Urothelium cell line (cell line): Measurements from ENCODE around the gene CSMD2.

Experiments
- DNase-seq: peaks from one replicate; pipeline ENCODE4 v3.0.0; 2011; ENCODE audit warnings: low spot score, mixed read lengths
- FAIRE-seq: peaks from 2 replicates; lab custom pipeline; 2011; peaks lifted over from hg19 to GRCh38; lab: Jason Lieb, UNC

The CSMD2 gene

DNA sequence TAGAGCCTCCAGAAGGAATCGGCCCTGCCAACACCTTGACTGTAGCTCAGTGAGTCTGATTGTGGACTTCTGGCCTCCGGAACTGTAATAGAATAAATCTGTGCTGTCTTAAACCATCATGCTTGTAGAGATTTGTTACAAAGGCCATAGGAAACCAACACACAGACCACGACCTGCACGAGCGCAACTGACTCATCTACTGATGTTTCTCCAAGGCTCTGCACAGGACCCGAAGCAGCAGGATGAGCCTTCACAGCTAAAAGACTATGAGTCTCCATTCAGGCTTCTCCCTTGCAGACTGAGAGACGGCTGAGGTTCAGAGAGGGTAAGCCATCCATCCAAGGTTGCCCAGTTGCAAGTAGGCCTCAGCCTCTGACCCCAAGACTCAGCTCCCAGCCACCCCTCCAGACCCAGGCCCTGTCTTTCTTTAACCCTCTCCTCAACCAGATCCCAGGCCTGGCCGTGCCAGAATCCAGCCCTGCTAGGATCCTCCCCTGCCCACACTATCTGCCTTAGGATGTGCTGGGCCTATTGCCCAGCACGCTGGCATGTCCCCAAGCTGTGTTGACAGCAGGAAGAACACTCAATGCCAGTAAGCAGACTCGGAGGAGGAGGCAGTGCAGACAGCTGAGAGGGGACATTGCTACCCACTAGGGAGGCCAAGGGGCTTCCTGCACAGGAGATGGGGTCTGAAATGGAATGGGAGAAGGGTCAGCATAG, 192.2 kb downstream of the CSMD2 start:
- FAIRE-seq: no peak
- no peak for DNase-seq

DNA sequence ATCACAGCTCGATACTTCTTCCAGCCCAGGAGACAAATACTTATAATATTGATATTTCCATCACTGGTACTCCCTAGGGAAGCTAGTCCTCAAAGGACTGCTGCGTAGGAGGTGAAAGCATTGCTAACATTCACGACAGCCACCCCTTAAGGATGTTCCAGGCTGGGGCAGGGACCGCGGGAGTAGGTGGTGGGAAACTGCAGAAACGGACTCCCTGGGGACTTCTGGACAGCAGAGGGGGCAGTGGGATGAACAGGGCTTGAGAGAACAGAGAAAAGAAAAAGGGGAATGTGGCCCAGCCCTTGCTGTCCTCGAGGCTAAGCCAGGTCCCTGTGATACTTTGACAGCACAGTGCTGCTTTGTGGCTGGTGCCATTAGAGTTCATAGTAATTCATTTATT, 193.1 kb downstream of the CSMD2 start:
- no peak for DNase-seq
- no peak for FAIRE-seq

DNA sequence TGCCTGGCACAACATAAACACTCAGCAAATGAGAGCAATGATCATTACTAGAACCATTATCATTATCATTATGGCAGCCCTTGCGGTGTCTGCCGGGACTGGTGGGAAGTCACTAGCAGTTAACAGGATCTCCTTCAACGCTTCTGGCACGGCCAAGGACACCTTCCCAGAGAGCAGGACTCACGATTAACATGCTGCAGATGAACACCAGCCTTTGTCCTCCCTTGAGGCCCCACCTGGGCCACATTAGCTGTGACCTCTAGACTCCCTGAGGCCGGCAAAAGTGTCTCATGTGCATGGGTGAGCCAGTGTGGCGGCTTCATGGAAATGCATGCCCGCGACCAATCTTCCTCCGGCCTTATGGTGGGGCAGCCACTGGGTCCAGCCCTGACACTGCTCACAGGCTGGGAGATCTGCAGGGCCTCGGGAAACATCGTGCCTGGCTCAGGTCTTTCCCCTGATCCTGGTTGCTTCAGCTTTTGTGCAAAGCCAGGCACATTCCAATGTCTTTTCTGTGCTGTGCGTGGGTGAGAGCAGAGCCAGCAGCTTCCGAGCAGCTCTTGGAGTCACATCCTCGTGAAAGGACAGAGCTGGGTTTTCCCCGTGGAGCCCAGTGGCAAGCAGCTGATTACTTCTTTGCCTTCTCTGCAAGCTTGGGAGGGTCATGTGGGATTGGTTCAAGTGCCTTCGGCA, 193.9 kb downstream of the CSMD2 start:
- FAIRE-seq: no peak
- DNase-seq: no peak

DNA sequence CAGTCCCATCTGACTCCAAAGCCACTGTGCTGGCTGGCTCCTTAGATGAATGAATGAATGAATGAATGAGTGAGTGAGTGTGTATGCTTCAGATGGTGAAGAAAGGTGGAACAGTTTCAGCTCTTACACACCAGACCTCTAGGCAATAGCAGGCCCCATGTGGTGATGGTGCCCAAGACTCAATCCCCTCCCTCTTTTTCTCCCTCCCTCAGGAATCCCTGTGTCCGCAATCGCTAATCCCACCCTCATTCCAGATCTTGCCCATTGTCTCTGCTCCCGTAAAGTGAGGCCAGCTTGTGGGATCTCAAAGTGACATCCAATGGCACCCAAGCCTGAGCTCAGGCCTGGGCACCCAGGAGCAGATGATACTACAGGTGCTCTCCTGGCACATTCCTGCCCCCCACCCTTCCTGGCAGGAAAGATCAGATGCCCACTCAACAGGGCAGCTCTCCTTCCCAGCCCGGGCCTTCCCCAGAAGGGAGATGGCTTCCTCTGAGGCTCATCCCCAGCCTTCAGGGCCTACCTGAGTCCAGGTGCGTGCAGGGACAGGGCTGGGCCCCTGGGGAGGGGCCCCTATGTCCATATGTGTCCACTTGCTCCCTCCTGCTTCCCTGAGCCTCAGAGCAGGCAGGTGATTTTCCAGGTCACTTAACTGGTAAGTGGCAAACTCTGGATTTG, 194.7 kb downstream of the CSMD2 start:
- no peak for FAIRE-seq
- no peak for DNase-seq

DNA sequence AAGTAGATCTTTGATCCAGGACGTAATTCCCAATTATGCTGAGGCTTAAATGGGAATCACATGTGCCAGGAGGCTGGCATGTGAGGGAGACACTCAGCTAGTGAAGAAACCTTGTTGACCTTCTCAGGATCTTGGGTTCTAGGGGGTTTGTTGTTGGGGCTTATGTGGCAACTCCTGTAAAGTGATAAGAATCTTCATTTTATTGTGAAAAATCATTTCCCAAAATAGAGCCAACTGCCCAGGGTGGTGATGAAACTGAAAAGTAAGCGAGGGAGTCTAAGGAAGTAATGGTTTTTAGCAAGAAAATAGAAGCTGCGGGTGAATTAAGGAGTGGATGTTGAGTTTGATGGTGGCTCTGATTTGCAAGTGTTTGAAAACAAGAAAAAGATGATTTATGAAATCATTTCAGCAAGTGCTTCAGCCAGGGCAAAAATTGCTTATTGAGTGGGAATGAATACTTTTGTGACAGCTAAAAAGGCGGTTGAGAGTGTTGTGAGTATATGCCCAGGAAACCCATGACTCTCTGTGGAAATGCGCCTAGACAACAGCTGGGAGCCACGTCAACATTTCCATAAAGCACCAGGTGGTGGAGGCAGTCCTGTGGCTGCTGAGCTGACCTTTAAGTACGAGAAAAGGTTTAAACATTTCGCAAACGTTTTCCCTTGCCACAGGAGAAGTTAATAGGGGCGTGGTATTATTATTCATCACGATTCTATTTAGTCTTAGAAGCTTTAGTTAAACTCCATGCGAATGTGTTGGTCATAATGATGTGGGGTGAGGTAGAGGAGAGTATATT, 198.5 kb downstream of the CSMD2 start:
- FAIRE-seq: no peak

DNA sequence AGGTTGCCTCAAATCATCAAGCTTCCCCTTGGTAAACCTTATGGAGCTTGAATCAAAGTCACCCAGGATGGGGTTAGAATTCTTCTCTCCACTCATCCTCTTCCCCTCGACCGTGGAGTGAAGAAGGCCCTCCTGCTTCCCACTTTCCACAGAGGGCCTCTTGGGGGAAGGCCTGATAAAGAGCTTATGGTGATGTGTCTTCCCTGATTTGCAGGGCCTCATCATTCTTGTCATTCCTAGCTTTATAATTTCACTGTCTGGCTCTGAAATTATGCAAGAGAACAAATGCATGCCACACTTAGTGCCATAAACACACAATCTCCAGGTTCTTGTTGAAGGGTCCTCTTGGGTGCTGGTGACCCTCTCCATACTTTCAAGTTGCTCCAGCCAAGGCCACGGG, 199.9 kb downstream of the CSMD2 start:
- FAIRE-seq (no peak), DNase-seq (no peak)

More for the DNA sequence above, 198.5 kb downstream of the CSMD2 start:
- DNase-seq: no peak

DNA sequence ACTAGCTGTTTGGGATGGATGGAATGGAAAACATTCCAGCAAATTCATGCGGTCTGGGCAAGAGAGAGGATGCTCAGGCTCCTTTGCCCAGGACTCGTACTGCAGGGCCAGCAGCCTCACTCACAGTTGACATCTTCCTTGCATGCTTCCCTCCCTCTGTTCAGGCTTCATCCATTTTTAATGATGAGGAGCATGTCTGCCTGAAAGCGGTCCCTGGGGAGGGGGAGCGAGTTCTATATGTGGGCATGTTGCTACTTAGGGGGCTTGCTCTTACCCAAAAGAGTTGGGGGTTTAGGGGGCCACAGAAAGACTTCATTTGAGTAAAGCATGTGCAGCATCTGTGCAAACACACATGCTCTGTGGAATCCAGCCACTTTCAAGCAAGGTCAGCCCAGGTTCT, 203.0 kb downstream of the CSMD2 start:
- no peak for DNase-seq
- no peak for FAIRE-seq

DNA sequence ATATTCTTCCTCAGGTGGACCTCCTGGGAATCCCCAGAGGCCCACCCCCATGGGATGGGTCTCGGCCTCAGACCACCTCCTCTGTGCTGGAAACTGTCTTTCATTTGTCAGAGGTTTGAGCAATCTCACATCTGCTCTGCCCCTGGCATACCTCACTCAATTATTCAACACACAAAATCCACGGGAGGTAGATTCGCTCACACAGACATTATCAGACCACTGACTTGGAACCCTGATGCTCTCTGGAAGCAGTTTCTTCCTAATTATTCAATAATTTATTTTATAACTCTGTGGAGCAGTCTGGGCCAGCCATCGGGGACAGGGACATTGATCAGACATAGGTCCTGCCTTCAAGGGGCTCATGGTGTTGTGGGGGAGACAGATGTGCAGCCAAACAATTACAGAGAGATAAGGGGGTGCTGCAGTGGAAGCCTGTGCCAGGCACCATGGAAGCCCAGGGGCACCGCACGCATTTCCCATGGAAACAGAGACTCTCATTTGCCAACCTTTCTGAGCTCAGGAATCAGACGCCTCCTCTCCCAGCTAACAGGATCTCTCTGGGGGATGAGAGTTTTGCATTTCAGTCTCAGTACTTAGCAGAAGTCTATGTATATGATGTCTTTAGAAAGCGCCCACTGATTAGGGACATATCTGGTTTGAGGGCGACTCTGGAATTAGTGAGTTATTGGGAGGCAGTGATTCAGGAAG, 204.7 kb downstream of the CSMD2 start:
- no peak for FAIRE-seq
- DNase-seq: no peak

DNA sequence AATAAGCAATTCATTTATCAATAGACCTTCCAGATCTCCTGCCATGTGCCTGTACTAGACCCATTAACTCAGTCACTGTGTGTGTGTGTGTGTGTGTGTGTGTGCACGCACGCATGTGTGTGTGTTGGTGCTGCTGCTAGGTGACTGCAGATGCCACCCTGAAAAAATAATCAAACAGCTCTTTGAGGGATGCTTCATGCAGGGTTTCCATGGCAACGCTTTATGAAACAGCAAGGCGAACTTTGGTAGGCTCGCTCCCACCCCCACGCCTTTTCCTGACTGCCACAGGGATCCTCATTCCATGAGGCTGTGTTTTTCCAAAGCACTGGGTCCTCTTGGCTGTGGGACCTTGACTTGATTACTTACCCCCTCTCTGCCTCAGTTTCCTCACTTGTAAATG, 207.2 kb downstream of the CSMD2 start:
- DNase-seq (no peak), FAIRE-seq (no peak)

DNA sequence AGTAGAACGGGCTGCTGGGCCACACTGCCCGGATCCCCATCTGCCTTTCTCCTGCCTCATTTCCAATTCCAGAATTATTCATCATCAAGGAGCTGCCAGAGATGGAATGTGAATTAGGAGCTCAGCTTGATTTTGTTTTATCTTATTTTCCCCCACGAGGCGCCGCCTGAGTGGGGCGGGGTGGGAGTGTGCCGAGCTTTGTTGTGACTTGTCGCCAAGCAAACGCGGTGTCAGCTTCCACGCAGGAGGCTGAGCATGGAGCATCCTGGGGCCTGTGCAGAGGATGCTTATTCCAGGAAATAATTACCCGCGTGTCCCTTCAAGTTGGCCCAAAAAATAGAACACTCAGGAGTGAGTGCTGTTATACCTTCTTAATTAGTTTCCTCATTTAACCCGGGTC, 209.9 kb downstream of the CSMD2 start:
- FAIRE-seq (no peak), DNase-seq (no peak)

DNA sequence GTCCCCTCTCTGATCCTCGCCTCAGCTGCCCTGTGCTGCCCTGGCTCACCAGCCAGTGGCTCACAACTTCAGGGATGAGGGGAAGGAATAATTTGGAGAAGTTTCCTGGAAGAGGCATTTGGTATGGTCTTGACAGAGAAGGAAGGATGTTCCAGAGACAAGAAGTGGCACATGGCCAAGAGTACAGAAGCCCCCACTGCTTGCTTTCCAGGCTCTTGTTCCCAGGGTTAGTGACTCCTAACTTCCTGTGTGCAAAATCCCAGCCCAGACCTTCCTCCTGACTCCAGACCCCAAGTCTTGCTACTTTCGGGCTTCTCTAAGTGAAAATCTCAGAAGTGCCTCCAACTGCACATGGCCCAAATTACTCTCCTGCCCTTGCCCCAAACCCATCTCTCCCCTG, 215.5 kb downstream of the CSMD2 start:
- FAIRE-seq (no peak), DNase-seq (no peak)

DNA sequence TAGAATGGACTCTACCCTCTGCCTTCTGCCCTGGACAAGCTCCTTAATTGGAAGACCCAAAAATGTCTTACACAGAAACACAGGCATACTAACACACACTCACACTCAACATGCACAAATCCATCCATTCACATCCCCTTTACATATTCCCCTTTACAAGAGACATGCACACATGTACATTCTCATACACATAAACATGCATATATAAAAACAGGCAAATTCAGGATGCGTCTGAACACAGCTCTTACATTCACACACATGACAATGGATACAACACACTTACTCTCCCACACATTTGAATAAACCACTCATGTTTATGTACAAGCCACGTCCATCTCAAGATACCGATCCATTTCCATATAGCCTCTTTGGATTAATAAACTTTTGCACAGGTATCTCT, 216.7 kb downstream of the CSMD2 start:
- FAIRE-seq: no peak
- no peak for DNase-seq

DNA sequence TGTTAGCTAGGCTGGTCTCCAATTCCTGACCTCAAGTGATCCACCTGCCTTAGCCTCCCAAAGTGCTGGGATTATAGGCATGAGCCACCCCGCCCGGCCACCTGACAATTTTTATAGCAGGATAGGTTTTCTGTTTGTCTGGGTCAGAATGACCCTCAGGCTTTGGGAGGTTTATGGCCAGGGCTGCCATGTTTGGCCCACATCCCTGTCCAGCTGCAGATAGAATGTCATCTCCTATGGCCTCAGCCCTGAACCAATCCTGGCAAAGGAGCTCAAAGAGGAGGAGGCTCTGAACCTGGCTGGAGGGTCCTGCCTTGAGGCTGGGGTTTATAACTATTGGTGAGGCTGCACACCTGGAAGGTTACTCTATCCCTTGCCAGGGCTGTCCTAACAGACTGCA, 218.2 kb downstream of the CSMD2 start:
- DNase-seq (no peak), FAIRE-seq (no peak)

DNA sequence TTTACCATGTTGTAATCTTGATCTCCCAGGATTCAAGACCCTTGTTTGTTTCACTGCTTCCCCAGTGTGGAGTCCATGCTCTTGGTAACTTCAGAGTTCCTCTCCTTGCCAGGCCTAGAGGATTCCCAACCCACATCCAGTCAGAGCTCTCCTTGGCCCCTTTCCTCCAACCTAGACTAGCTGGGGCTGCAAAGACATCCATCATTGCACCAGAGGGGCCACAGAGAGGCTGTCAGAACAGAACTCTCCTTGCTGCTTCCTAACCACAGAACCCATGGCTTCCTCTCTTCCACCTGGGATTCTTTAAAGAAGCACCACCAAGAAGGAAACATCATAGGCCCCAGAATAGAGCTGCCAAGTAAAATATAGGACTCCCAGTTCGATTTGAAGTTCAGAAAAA, 220.2 kb downstream of the CSMD2 start:
- DNase-seq: no peak
- FAIRE-seq: no peak

DNA sequence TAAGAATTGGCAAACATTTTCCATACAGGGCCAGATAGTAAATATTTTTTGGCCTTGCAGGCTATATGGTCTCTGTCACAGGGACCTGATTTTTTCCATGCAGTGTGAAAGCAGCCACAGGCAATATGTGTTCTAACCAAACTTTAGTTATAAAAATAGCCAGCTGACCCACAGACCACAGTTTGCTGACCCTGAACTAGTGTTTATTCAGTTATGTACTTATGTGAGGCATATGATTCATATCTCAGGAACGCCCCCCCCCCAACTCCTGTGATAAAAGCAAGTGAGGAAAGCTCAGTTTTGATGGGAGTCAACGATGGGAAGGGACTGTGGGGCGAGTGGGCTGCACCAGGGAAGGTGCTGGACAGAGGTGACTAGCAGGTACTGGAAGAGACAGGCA, 221.1 kb downstream of the CSMD2 start:
- FAIRE-seq: no peak
- peak; percentile 52 for DNase-seq

DNA sequence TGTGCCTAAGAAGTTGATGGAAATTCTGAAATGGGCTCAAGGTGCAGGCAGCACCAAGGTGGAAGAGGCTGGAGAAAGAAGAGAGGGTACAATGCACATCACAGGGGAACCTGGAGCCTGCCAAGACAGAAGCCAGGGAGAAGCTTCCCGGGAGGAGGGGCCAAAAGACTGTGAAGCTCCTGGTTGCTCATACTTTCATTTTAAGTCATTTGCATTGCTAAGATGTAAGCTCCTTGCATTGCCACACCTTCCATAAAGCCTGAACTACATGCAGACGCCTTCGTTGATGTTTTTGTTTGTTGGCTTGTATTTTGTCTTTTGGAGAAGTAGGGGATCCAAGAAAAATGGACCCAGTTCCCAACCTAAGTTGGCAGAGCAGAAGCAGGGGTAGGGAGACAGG, 232.2 kb downstream of the CSMD2 start:
- DNase-seq: no peak
- FAIRE-seq: no peak

DNA sequence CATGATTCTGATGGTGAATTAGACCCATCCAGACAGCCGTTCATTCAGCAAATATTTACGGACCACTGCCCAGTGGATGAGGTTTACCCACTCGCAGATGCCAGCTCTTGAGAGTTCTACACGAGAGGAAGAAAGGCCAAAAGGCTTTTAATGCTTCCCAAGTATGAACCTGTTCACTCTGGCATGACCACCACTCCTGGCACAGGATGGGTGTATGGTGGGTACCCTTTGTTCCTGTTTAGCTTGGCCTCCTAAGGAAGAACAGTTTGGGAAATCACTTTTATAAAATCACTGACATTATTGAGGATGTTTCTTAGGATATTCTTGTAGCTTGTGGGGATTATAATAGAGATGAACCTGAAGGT, 233.9 kb downstream of the CSMD2 start:
- FAIRE-seq: no peak

DNA sequence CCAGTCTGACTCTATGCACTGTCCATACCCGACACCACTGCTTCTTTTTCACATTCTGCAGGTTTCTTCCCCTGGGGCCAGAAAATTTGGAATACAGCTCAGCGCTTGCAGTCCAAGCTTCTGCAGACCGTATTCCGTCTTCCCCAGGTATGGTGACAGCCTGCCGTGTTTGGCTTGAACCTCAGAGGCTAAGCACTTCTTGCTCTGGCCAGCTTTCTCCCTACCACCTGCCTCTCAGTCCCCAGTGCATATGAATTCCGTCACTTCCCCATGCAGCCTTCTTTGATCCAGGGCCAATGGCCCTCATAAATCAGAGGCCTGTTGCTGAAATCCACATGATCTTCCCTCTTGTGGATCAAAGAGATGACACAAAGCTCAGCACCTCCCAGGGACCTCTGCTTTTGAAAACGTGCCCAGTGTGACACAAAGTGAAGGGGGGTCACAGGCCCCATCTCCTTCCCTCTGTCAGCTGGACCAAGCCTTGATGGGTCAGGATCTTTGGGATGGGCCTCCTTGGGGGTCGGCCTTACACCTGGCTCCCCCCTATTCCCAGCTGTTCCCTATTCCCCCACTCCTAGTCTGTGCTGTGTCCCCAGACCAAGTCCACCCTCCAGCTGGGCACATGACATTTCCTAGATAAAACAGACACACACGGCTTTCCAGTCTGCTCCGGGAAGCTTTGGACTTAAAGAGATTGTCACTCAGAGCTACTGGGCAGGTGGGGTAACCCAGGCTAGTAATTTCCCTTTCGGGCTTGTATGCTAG, 234.5 kb downstream of the CSMD2 start:
- DNase-seq (no peak), FAIRE-seq (no peak)

More for the DNA sequence above, 233.9 kb downstream of the CSMD2 start:
- DNase-seq: no peak

DNA sequence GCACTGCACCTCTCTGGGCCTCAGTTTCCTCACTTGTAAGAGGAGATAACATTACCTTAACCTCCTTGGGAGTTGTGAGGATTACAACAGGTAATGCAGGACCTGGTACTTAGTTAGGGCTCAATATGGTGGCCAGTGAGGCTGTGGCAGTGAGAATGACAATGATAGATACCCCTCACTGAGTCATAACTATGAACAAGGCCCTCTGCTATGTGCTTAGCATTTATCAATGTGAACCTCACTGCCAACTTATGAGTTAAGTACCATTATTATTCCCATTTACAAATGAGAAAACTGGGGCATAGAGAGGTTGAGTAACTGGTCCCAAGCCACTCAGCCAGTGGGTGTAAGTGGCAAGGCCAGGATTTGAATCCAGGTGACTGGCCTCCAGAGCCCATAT, 236.8 kb downstream of the CSMD2 start:
- DNase-seq (no peak), FAIRE-seq (no peak)

DNA sequence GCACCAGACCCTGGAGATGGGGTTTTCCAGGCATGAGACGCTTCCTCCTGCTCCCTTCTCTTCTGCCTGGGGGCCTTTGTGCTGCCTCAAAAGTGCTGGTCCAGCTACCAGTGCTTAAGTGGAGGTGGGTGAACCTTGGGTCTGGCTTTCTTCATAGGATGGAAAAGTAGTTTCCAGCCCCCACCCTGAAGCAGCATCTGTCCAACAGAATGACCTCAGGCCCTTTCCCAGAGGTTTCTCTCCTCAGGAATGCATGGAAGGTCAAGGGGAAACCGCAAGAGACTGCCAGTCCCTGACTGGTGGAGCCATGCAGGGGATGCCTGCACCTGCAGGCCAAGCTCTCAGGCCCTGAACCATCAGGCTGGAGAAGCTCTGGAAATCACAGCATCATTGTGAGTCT, 237.3 kb downstream of the CSMD2 start:
- FAIRE-seq (no peak), DNase-seq (peak; percentile 17)
